Ascending aorta (tissue), 2 donors: ENCODE measurements around the gene CSTPP1. TPM values are rescaled to one million over a fixed set of nuclear protein-coding genes. Genes with fewer than 3 reads are reported as not detected.

ENCODE experiments used
- DNase-seq, 2 donors: peaks; one replicate each; pipeline ENCODE4 v3.0.0-alpha.2; 2019; ENCODE audit warnings: low spot score in 2 of 2
- H3K27ac ChIP-seq, 2 donors: fragments of 200-600 bp; sonication (generic); one replicate each; pipeline ENCODE4 v1.5.1; 2016 to 2017; ENCODE audit warnings: mild to moderate bottlenecking in 1 of 2
- H3K27me3 ChIP-seq: fragments of 200-600 bp; sonication (generic); one replicate; pipeline ENCODE4 v1.5.1; 2017
- H3K36me3 ChIP-seq, 2 donors: fragments of 200-600 bp; sonication (generic); one replicate each; pipeline ENCODE4 v1.5.1; 2016
- H3K4me1 ChIP-seq, 2 donors: fragments of 200-600 bp; sonication (generic); one replicate each; pipeline ENCODE4 v1.5.1; 2016 to 2017; ENCODE audit warnings: mild to moderate bottlenecking in 1 of 2
- H3K4me3 ChIP-seq, 2 donors: fragments of 200-600 bp; sonication (generic); one replicate each; pipeline ENCODE4 v1.5.1; 2016 to 2017; ENCODE audit warnings: mild to moderate bottlenecking in 1 of 2
- H3K9me3 ChIP-seq, 2 donors: fragments of 200-600 bp; sonication (generic); one replicate each; pipeline ENCODE4 v1.5.1; 2016
- CTCF ChIP-seq, 3 experiments: fragments of 200-600 bp in 2 of 3; fragments of 450-650 bp in 1 of 3; sonication (generic) in 2 of 3; IDR thresholded peaks; one replicate each; pipeline ENCODE4 v1.5.1; 2016 to 2019; ENCODE audit warnings: antibody characterized with exemption in 3 of 3, mild to moderate bottlenecking in 1 of 3, moderate library complexity in 1 of 3
- intact Hi-C: fragments of 100-400 bp; cut with DNase I; formaldehyde crosslinking; loops from one replicate; pipeline ENCODE4 v1.15.1; 2023
- total RNA-seq: library from RNA; depleted of rRNA; stranded (reverse); fragments of >200 nt; gene quantifications from one replicate; pipeline ENCODE4 v1.1.0, GENCODE V29; 2016

The CSTPP1 gene
- total RNA-seq, 1 donor from 2014 or later: 16.6 TPM

- DNase-seq: no peak
- Histone ChIP-seq H3K4me1 (no peaks in the 10 kb centered on the region), H3K27ac (no peak overlapping the region), H3K9me3 (no peaks in the 10 kb centered on the region), H3K36me3 (no peaks in the 10 kb centered on the region), H3K27me3 (no peaks in the 10 kb centered on the region), H3K4me3 (no peak overlapping the region)
- no peak for TF ChIP-seq CTCF (IDR thresholded peaks at IDR 0.05)
- intact Hi-C loops: no loop called here
These were observed 36.3 kb downstream of the CSTPP1 start for GRCh38 chr11:46972821-46973220.

GRCh38 chr11:46976182-46976854 lies 39.8 kb downstream of the CSTPP1 start:
- Histone ChIP-seq H3K4me3 (no peak overlapping the region), H3K9me3 (no peaks in the 10 kb centered on the region), H3K27ac (no peak overlapping the region), H3K36me3 (no peaks in the 10 kb centered on the region), H3K27me3 (no peaks in the 10 kb centered on the region), H3K4me1 (no peaks in the 10 kb centered on the region)
- TF ChIP-seq CTCF (IDR thresholded peaks at IDR 0.05): no peak
- no peak for DNase-seq
- intact Hi-C loops: no loop called here

GRCh38 chr11:46977038-46977813 lies 40.7 kb downstream of the CSTPP1 start:
- intact Hi-C loops: no loop called here
- H3K27ac ChIP-seq: no peak overlapping the region
- no peak for DNase-seq
- TF ChIP-seq CTCF (IDR thresholded peaks at IDR 0.05): no peak
- H3K36me3 ChIP-seq: no peaks in the 10 kb centered on the region
- H3K4me3 ChIP-seq: no peak overlapping the region
- H3K27me3 ChIP-seq: no peaks in the 10 kb centered on the region
- H3K4me1 ChIP-seq: no peaks in the 10 kb centered on the region
- H3K9me3 ChIP-seq: no peaks in the 10 kb centered on the region

GRCh38 chr11:46978005-46978491 lies 41.5 kb downstream of the CSTPP1 start:
- H3K36me3 ChIP-seq: no peaks in the 10 kb centered on the region
- no peaks in the 10 kb centered on the region for H3K9me3 ChIP-seq
- no peak for TF ChIP-seq CTCF (IDR thresholded peaks at IDR 0.05)
- H3K4me3 ChIP-seq: no peak overlapping the region
- no peaks in the 10 kb centered on the region for H3K4me1 ChIP-seq
- no peak overlapping the region for H3K27ac ChIP-seq
- H3K27me3 ChIP-seq: no peaks in the 10 kb centered on the region
- intact Hi-C loops: no loop called here
- no peak for DNase-seq

- Histone ChIP-seq H3K4me1 (no peaks in the 10 kb centered on the region), H3K27ac (no peak overlapping the region), H3K4me3 (no peak overlapping the region), H3K9me3 (no peaks in the 10 kb centered on the region), H3K36me3 (no peaks in the 10 kb centered on the region), H3K27me3 (no peaks in the 10 kb centered on the region)
- TF ChIP-seq CTCF (IDR thresholded peaks at IDR 0.05): no peak
- intact Hi-C loops: no loop called here
- no peak for DNase-seq
These were observed 42.8 kb downstream of the CSTPP1 start for GRCh38 chr11:46979358-46979757.
